ENCODE data around the gene ELP2. TPM values are rescaled to one million over a fixed set of nuclear protein-coding genes. Genes with fewer than 3 reads are reported as not detected.

ELP2 gene
- total RNA-seq, 1 experiment from 2014 or later = 167 TPM

GRCh38 chr18:36135264-36135663 is 5.6 kb downstream of the ELP2 start:
- Histone ChIP-seq H3K36me3 (ENCODE audit: insufficient read depth, low read length) (peaks cover 41% of the 10 kb centered on the region; the same call in 1 of the 2 replicates), H2AFZ (ENCODE audit: low read length) (no peak overlapping the region), H3K9me2 (replicated peaks; ENCODE audit: insufficient read depth, low read length) (no peaks in the 10 kb centered on the region), H3K4me3 (ENCODE audit: low read length) (no peak overlapping the region), H3K79me2 (ENCODE audit: low read length) (peaks cover 73% of the 10 kb centered on the region), H3K27ac (ENCODE audit: low read length) (0 out of 2 replicates have a peak overlapping the region, but pooled peaks have one; percentile 17), H3K9me3 (ENCODE audit: low read length) (no peaks in the 10 kb centered on the region), H3K4me1 (ENCODE audit: low read length) (peaks cover 30% of the 10 kb centered on the region), H4K20me1 (ENCODE audit: insufficient read depth, low read depth, low read length) (peaks cover 9% of the 10 kb centered on the region), H3K4me2 (ENCODE audit: low read depth, low read length, poor library complexity, severe bottlenecking) (no peak overlapping the region), H3K27me3 (ENCODE audit: low read length) (no peaks in the 10 kb centered on the region), H3K9ac (ENCODE audit: low read length) (no peak overlapping the region)
- no peak for DNase-seq

DNA sequence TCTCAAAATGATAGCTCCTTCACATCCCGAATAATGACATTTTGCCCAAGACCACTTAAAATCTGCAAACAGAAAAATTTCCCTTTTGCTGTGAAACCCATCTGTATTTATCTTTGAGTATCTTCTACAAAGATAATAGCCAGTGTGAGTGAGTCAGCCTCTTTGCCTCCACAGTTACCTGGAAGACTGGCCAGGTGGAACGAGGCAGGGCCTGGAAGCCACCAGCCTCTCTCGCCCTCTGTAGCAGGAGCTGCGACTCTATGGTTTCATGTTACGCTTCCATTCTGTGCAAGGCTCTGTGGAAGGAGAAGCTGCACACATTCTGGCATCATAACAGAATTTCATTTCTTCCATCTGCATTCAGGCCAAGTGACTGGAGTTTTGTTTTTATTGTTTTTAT is 9.5 kb downstream of the ELP2 start:
- H3K9me3 ChIP-seq (ENCODE audit: low read length) = no peaks in the 10 kb centered on the region
- peaks cover 3% of the 10 kb centered on the region; the same call in 1 of the 2 replicates for H4K20me1 ChIP-seq (ENCODE audit: insufficient read depth, low read depth, low read length)
- H3K27me3 ChIP-seq (ENCODE audit: low read length) = no peaks in the 10 kb centered on the region
- no peak overlapping the region for H3K9ac ChIP-seq (ENCODE audit: low read length)
- peaks cover 35% of the 10 kb centered on the region for H3K79me2 ChIP-seq (ENCODE audit: low read length)
- H3K4me1 ChIP-seq (ENCODE audit: low read length) = 0 out of 2 replicates have a peak, but pooled peaks cover 6% of the 10 kb centered on the region
- H2AFZ ChIP-seq (ENCODE audit: low read length) = no peak overlapping the region
- H3K36me3 ChIP-seq (ENCODE audit: insufficient read depth, low read length) = peaks cover 56% of the 10 kb centered on the region
- H3K27ac ChIP-seq (ENCODE audit: low read length) = no peak overlapping the region
- H3K4me2 ChIP-seq (ENCODE audit: low read depth, low read length, poor library complexity, severe bottlenecking) = no peak overlapping the region
- no peak overlapping the region for H3K4me3 ChIP-seq (ENCODE audit: low read length)
- no peak for DNase-seq
- H3K9me2 ChIP-seq (replicated peaks; ENCODE audit: insufficient read depth, low read length) = no peaks in the 10 kb centered on the region

DNA sequence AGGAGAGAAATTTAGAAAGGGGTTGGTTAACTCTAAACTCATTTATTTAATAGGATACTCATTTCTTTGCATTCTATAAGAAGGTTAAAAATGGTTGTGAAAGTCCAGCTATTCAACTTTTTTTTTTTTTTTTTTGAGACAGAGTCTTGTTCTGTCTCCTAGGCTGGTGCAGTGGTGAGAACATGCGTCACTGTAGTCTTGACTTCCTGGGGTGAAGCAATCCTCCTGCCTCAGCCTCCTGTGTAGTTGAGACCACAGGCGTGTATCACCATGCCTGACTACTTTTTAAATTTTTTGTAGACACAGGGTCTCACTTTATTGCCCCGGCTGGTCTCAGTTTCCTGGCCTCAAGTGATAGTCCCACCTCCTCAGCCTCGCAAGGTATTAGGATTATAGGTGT is 11.9 kb downstream of the ELP2 start:
- H3K36me3 ChIP-seq (ENCODE audit: insufficient read depth, low read length) = peaks cover 67% of the 10 kb centered on the region
- H3K4me3 ChIP-seq (ENCODE audit: low read length) = no peak overlapping the region
- peaks cover 20% of the 10 kb centered on the region for H3K79me2 ChIP-seq (ENCODE audit: low read length)
- no peak overlapping the region for H2AFZ ChIP-seq (ENCODE audit: low read length)
- no peak overlapping the region for H3K4me2 ChIP-seq (ENCODE audit: low read depth, low read length, poor library complexity, severe bottlenecking)
- H3K9ac ChIP-seq (ENCODE audit: low read length) = no peak overlapping the region
- no peaks in the 10 kb centered on the region for H3K9me2 ChIP-seq (replicated peaks; ENCODE audit: insufficient read depth, low read length)
- H3K27me3 ChIP-seq (ENCODE audit: low read length) = no peaks in the 10 kb centered on the region
- peaks cover 5% of the 10 kb centered on the region for H3K4me1 ChIP-seq (ENCODE audit: low read length)
- no peaks in the 10 kb centered on the region for H3K9me3 ChIP-seq (ENCODE audit: low read length)
- H4K20me1 ChIP-seq (ENCODE audit: insufficient read depth, low read depth, low read length) = no peaks in the 10 kb centered on the region
- DNase-seq = no peak
- no peak overlapping the region for H3K27ac ChIP-seq (ENCODE audit: low read length)

- Histone ChIP-seq H3K9me2 (replicated peaks; ENCODE audit: insufficient read depth, low read length) (no peaks in the 10 kb centered on the region), H3K27me3 (ENCODE audit: low read length) (no peaks in the 10 kb centered on the region), H3K27ac (ENCODE audit: low read length) (no peak overlapping the region), H3K79me2 (ENCODE audit: low read length) (peaks cover 17% of the 10 kb centered on the region), H4K20me1 (ENCODE audit: insufficient read depth, low read depth, low read length) (no peaks in the 10 kb centered on the region), H2AFZ (ENCODE audit: low read length) (no peak overlapping the region), H3K9ac (ENCODE audit: low read length) (no peak overlapping the region), H3K4me2 (ENCODE audit: low read depth, low read length, poor library complexity, severe bottlenecking) (no peak overlapping the region), H3K36me3 (ENCODE audit: insufficient read depth, low read length) (peaks cover 67% of the 10 kb centered on the region), H3K4me1 (ENCODE audit: low read length) (peaks cover 9% of the 10 kb centered on the region), H3K4me3 (ENCODE audit: low read length) (no peak overlapping the region), H3K9me3 (ENCODE audit: low read length) (no peaks in the 10 kb centered on the region)
- no peak for DNase-seq
Observed at GRCh38 chr18:36142751-36143150, 13.1 kb downstream of the ELP2 start.

DNA sequence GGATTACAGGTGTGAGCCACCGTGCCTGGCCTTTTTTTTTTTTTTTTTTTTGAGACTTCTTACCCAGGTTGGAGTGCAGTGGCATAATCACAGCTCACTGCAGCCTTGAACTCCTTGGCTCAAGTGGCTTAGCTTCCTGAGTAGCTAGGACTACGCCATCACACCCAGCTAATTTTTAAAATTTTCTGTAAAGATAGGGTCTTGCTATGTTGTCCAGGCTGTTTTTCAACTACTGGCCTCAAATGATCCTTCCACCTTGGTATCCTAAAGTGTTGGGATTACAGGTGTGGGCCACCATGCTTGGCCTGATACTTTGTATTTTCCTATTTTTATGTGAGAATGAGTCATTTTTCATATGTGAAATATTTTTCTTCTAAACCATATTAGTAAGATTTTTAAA is 13.7 kb downstream of the ELP2 start:
- peaks cover 11% of the 10 kb centered on the region for H3K4me1 ChIP-seq (ENCODE audit: low read length)
- H3K9me3 ChIP-seq (ENCODE audit: low read length) = no peaks in the 10 kb centered on the region
- no peak for DNase-seq
- H4K20me1 ChIP-seq (ENCODE audit: insufficient read depth, low read depth, low read length) = no peaks in the 10 kb centered on the region
- H3K27me3 ChIP-seq (ENCODE audit: low read length) = no peaks in the 10 kb centered on the region
- no peak overlapping the region for H3K4me3 ChIP-seq (ENCODE audit: low read length)
- H3K36me3 ChIP-seq (ENCODE audit: insufficient read depth, low read length) = peaks cover 64% of the 10 kb centered on the region
- H3K79me2 ChIP-seq (ENCODE audit: low read length) = peaks cover 17% of the 10 kb centered on the region
- no peak overlapping the region for H3K4me2 ChIP-seq (ENCODE audit: low read depth, low read length, poor library complexity, severe bottlenecking)
- H2AFZ ChIP-seq (ENCODE audit: low read length) = no peak overlapping the region
- no peaks in the 10 kb centered on the region for H3K9me2 ChIP-seq (replicated peaks; ENCODE audit: insufficient read depth, low read length)
- H3K9ac ChIP-seq (ENCODE audit: low read length) = no peak overlapping the region
- H3K27ac ChIP-seq (ENCODE audit: low read length) = no peak overlapping the region

DNA sequence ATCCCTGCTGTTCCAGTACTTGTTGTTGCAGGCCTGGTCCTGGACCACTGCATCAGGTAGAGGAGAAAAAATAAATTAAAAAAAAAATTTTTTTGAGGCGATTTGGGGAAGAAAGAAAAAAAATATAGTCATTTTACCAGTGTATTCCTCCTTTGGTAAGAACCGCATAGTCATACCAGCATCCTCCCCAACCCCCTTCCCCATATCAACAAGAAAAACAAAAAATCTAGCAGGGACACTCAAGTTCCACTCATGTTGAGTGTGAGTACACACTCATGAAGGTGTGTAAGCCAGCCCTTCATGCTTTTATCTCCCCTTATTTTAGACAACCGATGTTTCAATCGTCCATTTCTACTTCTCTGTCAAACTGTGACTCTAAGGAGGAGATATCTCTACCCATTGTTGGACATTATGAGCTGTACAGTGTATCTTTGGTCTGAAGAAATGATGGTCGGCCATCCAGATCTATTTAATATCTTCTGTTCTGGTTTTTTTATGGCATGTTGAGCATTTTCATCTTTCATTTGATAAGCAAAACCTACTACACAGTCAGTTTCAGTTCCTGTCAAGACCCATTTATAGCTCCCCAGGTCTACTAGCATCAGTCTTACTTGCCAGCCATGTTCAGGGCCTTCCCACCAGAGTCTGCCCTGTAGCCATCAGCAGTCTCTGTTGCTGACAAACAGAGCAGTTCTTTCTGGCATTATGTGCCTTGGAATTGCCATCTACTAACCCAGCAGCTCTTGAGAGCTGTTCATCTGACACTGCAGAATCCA is 20.0 kb downstream of the ELP2 start:
- no peaks in the 10 kb centered on the region for H4K20me1 ChIP-seq (ENCODE audit: insufficient read depth, low read depth, low read length)
- no peaks in the 10 kb centered on the region for H3K27me3 ChIP-seq (ENCODE audit: low read length)
- peak overlapping the region; percentile 59 for H3K9ac ChIP-seq (ENCODE audit: low read length)
- H2AFZ ChIP-seq (ENCODE audit: low read length) = no peak overlapping the region
- no peaks in the 10 kb centered on the region for H3K9me3 ChIP-seq (ENCODE audit: low read length)
- DNase-seq = peak; percentile 89
- peaks cover 36% of the 10 kb centered on the region for H3K4me1 ChIP-seq (ENCODE audit: low read length)
- no peaks in the 10 kb centered on the region for H3K9me2 ChIP-seq (replicated peaks; ENCODE audit: insufficient read depth, low read length)
- H3K27ac ChIP-seq (ENCODE audit: low read length) = peak overlapping the region; percentile 88
- H3K79me2 ChIP-seq (ENCODE audit: low read length) = peaks cover 19% of the 10 kb centered on the region
- H3K4me3 ChIP-seq (ENCODE audit: low read length) = peak overlapping the region; percentile 38; the same call in 1 of the 2 replicates
- peak overlapping the region; percentile 62 for H3K4me2 ChIP-seq (ENCODE audit: low read depth, low read length, poor library complexity, severe bottlenecking)
- peaks cover 80% of the 10 kb centered on the region for H3K36me3 ChIP-seq (ENCODE audit: insufficient read depth, low read length)

DNA sequence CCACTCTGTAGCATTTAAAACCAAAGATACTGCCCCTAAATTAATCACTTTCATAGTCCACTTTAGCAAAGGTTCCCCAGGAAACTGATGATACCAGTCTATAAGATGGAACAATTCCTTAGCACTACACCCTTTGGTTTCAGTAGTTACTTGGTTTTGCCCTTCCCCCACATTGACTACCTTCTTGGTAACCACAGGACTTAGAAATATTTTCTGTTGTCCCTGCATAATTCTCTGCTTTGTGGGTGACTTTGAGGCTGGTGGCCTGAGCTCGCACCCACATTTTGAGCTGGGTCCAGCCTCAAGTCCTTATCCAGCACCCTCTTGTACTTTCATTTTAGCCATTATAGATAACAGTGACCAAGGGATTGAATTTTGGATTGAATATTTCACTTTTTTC is 23.1 kb downstream of the ELP2 start:
- Histone ChIP-seq H3K36me3 (ENCODE audit: insufficient read depth, low read length) (peaks cover 79% of the 10 kb centered on the region), H3K27ac (ENCODE audit: low read length) (no peak overlapping the region), H3K9me2 (replicated peaks; ENCODE audit: insufficient read depth, low read length) (no peaks in the 10 kb centered on the region), H3K27me3 (ENCODE audit: low read length) (no peaks in the 10 kb centered on the region), H3K4me3 (ENCODE audit: low read length) (no peak overlapping the region), H3K79me2 (ENCODE audit: low read length) (peaks cover 9% of the 10 kb centered on the region), H3K4me1 (ENCODE audit: low read length) (peaks cover 27% of the 10 kb centered on the region), H3K9me3 (ENCODE audit: low read length) (no peaks in the 10 kb centered on the region), H4K20me1 (ENCODE audit: insufficient read depth, low read depth, low read length) (no peaks in the 10 kb centered on the region), H3K4me2 (ENCODE audit: low read depth, low read length, poor library complexity, severe bottlenecking) (no peak overlapping the region), H2AFZ (ENCODE audit: low read length) (no peak overlapping the region), H3K9ac (ENCODE audit: low read length) (no peak overlapping the region)
- no peak for DNase-seq

DNA sequence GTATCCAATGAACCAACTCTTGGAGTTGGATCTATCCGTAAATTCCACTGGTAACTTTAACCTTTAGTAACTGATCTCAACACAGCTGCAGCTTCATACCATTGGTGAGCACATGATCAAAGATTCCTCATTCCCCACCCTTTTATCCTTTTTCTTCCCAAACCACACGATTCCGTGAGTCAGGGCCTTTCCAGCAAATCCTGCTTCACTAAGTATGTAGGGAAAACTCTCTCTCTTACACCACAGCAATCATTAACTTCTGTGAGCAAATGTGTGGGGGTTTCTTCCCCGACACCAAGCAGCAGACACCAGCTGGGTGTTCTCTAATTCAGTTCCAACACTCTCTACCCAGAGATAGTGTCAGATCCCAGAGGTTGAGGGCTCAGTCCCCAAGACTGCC is 23.5 kb downstream of the ELP2 start:
- peaks cover 28% of the 10 kb centered on the region for H3K4me1 ChIP-seq (ENCODE audit: low read length)
- no peak overlapping the region for H3K4me3 ChIP-seq (ENCODE audit: low read length)
- no peaks in the 10 kb centered on the region for H3K27me3 ChIP-seq (ENCODE audit: low read length)
- no peak overlapping the region for H3K4me2 ChIP-seq (ENCODE audit: low read depth, low read length, poor library complexity, severe bottlenecking)
- H3K9me3 ChIP-seq (ENCODE audit: low read length) = no peaks in the 10 kb centered on the region
- no peak for DNase-seq
- no peak overlapping the region for H3K9ac ChIP-seq (ENCODE audit: low read length)
- no peaks in the 10 kb centered on the region for H4K20me1 ChIP-seq (ENCODE audit: insufficient read depth, low read depth, low read length)
- no peak overlapping the region for H2AFZ ChIP-seq (ENCODE audit: low read length)
- no peak overlapping the region for H3K27ac ChIP-seq (ENCODE audit: low read length)
- no peaks in the 10 kb centered on the region for H3K9me2 ChIP-seq (replicated peaks; ENCODE audit: insufficient read depth, low read length)
- H3K36me3 ChIP-seq (ENCODE audit: insufficient read depth, low read length) = peaks cover 82% of the 10 kb centered on the region
- H3K79me2 ChIP-seq (ENCODE audit: low read length) = peaks cover 9% of the 10 kb centered on the region

All from Karpas-422 (cell line).